Activated CD4-positive, alpha-beta memory T cell treated with anti-CD3 and anti-CD28 coated beads for 36 hours (primary cell): ENCODE data around the gene PPP1R15B. TPM values are rescaled to one million over a fixed set of nuclear protein-coding genes. Genes with fewer than 3 reads are reported as not detected.
A peak's percentile ranks its signal among the peaks of the same experiment; 100 is the strongest.

Experiments
- CTCF ChIA-PET: fragments of 350-600 bp; sonication (Branson Sonifier 250); formaldehyde crosslinking; loops from one replicate; lab custom pipeline; 2021; ENCODE audit warnings: antibody characterized with exemption, inconsistent platforms; lab: Charles Lee
- POLR2A ChIA-PET: fragments of 350-600 bp; sonication (Branson Sonifier 250); formaldehyde crosslinking; loops from one replicate; lab custom pipeline; 2021; ENCODE audit warnings: antibody characterized with exemption; lab: Charles Lee
- DNase-seq: peaks from one replicate; pipeline ENCODE4 v3.0.0-alpha.2; 2020
- H3K27ac Mint-ChIP-seq: one replicate; pipeline ENCODE4 v1.8.0; 2021; ENCODE audit warnings: mixed read lengths
- H3K27me3 Mint-ChIP-seq: one replicate; pipeline ENCODE4 v1.8.0; 2021; ENCODE audit warnings: mixed read lengths
- H3K36me3 Mint-ChIP-seq: one replicate; pipeline ENCODE4 v1.8.0; 2021; ENCODE audit warnings: mixed read lengths
- H3K4me1 Mint-ChIP-seq: one replicate; pipeline ENCODE4 v1.8.0; 2021; ENCODE audit warnings: low read depth, mixed read lengths
- H3K4me3 Mint-ChIP-seq: one replicate; pipeline ENCODE4 v1.8.0; 2021; ENCODE audit warnings: mild to moderate bottlenecking, mixed read lengths
- H3K9me3 Mint-ChIP-seq: one replicate; pipeline ENCODE4 v1.8.0; 2021; ENCODE audit warnings: mixed read lengths
- intact Hi-C: fragments of 100-400 bp; cut with micrococcal nuclease; formaldehyde crosslinking; loops from one replicate; pipeline ENCODE4 v1.15.1; 2023
- total RNA-seq, 2 experiments: library from RNA; stranded (reverse); gene quantifications; one replicate each; pipeline ENCODE4 v1.2.3, GENCODE V29; 2021

The PPP1R15B gene
- total RNA-seq, 2 experiments from 2014 or later = 54.9 to 57.1 TPM

GRCh38 chr1:204443260-204443619 lies 31.6 kb upstream of the PPP1R15B start:
- ChIA-PET POLR2A (interaction anchor here (1.2 to 1.9 kb wide), 3 partner anchors 26 to 73 kb away, joined by 3 to 16 read pairs (median 4); partner anchors contain the start of genes MDM4 and PIK3C2B), CTCF (interaction anchor here (0.6 to 33.4 kb wide), 12 partner anchors 9 to 364 kb away, joined by 3 to 1224 read pairs (median 4); partner anchors contain the start of genes MDM4 and PIK3C2B)
- H3K4me1 Mint-ChIP-seq = peaks cover 61% of the 10 kb centered on the region
- no peak overlapping the region for H3K4me3 Mint-ChIP-seq
- no peaks in the 10 kb centered on the region for H3K27me3 Mint-ChIP-seq
- DNase-seq = no peak
- intact Hi-C loops = no loop called here
- peaks cover 68% of the 10 kb centered on the region for H3K36me3 Mint-ChIP-seq
- no peaks in the 10 kb centered on the region for H3K9me3 Mint-ChIP-seq
- peak overlapping the region; percentile 91 for H3K27ac Mint-ChIP-seq

DNA sequence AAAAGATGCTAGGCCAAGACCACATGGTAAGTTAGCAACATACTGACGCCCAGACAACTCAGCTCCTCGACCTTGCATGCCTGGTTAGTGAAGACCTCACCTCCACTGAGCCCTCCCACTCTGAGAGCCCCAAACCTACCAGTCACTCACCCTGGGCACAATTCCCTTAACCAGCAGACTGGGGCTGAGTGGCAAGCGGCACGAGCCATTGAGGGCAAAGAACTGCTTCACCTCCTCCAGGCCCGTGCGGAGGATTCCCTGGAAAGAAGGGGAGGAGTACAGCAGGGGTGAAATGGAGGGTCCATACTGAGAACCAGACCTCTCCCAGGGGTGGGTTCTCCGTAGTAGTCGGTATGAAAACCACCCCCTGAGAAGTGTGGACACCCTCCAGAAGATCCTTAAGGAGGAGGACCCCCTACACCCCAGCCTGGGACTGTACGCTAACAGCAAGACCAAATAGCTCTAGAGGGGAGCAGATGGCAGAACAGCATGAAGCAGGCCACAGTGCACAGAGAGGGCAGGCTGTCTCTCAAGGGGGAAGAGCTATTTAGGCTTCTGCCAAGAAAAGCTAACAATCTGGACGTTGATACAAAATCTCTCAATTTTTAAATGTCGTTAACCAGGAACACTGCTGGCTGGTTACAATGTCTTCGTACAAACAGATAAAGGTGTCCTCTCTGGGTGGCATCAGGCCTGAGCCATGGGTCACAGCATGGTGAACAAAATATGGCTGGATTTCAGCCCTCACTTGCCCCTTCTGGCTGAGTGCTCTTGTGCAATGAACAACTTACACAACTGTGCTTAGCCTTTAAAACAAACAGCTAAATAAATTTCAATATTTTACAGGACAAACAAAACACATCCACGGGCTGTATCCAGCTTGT lies 31.0 kb upstream of the PPP1R15B start:
- Mint-ChIP-seq H3K4me1 (peaks cover 65% of the 10 kb centered on the region), H3K27me3 (no peaks in the 10 kb centered on the region), H3K9me3 (no peaks in the 10 kb centered on the region), H3K27ac (peak overlapping the region; percentile 91), H3K36me3 (peaks cover 70% of the 10 kb centered on the region), H3K4me3 (no peak overlapping the region)
- ChIA-PET POLR2A (interaction anchor here (1.6 to 1.9 kb wide), 2 partner anchors 51 to 74 kb away, joined by 4 to 16 read pairs; partner anchors contain the start of genes MDM4 and PIK3C2B), CTCF (interaction anchor here (0.7 to 33.4 kb wide), 6 partner anchors 10 to 321 kb away, joined by 3 to 1224 read pairs (median 5); partner anchors contain the start of gene PIK3C2B)
- intact Hi-C loops = no loop called here
- no peak for DNase-seq

DNA sequence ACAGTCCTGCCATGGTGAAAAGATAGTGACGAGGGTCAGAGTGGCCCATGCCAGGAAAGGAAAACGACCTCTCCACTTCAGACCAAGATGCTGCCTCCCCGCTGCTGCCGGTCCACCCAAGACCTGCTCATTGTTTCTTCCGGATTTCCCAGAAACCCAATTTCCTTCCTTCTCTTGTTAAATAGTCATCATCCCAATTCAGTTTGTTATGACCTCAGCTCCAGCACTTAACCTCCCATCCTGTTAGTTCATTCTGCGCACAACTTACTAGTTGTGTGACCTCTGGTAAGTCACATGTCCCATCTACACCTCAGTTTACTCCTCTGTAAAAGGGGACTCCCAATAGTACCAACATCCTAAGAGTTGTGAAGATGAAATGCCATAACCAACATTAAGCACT lies 29.9 kb upstream of the PPP1R15B start:
- intact Hi-C loops = no loop called here
- ChIA-PET CTCF (interaction anchor here (12.5 to 33.4 kb wide), 2 partner anchors 10 to 59 kb away, joined by 194 to 1224 read pairs; partner anchors contain the start of gene PIK3C2B), POLR2A (no interaction called here)
- no peaks in the 10 kb centered on the region for H3K9me3 Mint-ChIP-seq
- no peaks in the 10 kb centered on the region for H3K27me3 Mint-ChIP-seq
- H3K27ac Mint-ChIP-seq = peak overlapping the region; percentile 11
- peaks cover 59% of the 10 kb centered on the region for H3K4me1 Mint-ChIP-seq
- no peak overlapping the region for H3K4me3 Mint-ChIP-seq
- H3K36me3 Mint-ChIP-seq = peaks cover 64% of the 10 kb centered on the region
- DNase-seq = no peak

- Mint-ChIP-seq H3K27ac (no peak overlapping the region), H3K9me3 (no peaks in the 10 kb centered on the region), H3K36me3 (peaks cover 59% of the 10 kb centered on the region), H3K27me3 (no peaks in the 10 kb centered on the region), H3K4me3 (no peak overlapping the region), H3K4me1 (peaks cover 53% of the 10 kb centered on the region)
- POLR2A ChIA-PET = no interaction called here
- intact Hi-C loops = no loop called here
- DNase-seq = no peak
- CTCF ChIA-PET = interaction anchor here (1.2 to 33.4 kb wide), 5 partner anchors 7 to 367 kb away, joined by 3 to 1224 read pairs (median 21); partner anchors contain the start of gene PIK3C2B
Observed at GRCh38 chr1:204439621-204440375, 28.2 kb upstream of the PPP1R15B start.

- DNase-seq = peak; percentile 66
- Mint-ChIP-seq H3K36me3 (peaks cover 54% of the 10 kb centered on the region), H3K27me3 (no peaks in the 10 kb centered on the region), H3K9me3 (no peaks in the 10 kb centered on the region), H3K4me3 (no peak overlapping the region), H3K27ac (peak overlapping the region; percentile 82), H3K4me1 (peaks cover 41% of the 10 kb centered on the region)
- CTCF ChIA-PET = interaction anchor here (1.2 to 33.4 kb wide), 6 partner anchors 9 to 368 kb away, joined by 3 to 1224 read pairs (median 12); partner anchors contain the start of gene PIK3C2B
- POLR2A ChIA-PET = interaction anchor here (1.0 kb wide), 1 partner anchor 57 kb away, joined by 3 read pairs; no protein-coding TSS in a partner anchor
- intact Hi-C loops = no loop called here
Observed at GRCh38 chr1:204438628-204439027, 27.0 kb upstream of the PPP1R15B start.

DNA sequence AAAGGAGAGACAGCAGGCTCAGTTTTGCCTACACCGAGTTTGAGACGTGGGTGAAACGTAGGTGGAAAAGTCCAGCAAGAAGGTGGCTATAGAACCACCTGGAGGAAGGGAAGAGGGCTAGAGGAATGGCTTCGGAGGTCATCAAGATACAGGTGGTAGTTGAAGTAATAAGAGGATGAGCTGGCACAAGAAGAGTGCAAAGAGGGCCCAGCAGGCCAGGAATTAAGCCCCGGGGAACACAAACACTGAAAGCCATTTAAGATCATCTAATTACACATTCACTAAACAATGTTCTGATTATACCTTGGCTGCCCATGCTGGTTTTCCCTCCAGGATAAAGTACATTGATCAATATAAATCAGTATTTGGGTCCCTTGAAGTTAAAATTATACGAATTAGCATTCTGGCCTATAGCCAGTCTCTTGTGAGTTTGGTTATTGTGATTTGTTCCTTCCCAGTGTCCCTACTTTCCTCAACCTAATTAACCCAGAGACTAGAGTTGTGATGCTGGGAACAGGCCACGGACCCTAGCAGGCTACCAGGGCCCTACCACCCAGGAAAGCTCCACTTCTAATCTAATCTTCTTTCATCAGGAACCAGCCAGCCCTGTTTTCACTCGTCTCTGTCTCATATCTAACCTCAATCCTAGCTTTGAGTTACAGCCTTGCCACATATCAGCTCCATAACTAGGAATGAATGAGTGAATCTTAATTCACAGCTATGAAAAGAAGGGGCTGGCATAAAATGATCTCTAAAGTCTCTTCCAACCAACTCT lies 26.4 kb upstream of the PPP1R15B start:
- no peaks in the 10 kb centered on the region for H3K27me3 Mint-ChIP-seq
- peaks cover 36% of the 10 kb centered on the region for H3K4me1 Mint-ChIP-seq
- intact Hi-C loops = no loop called here
- peak overlapping the region; percentile 82 for H3K27ac Mint-ChIP-seq
- H3K36me3 Mint-ChIP-seq = peaks cover 47% of the 10 kb centered on the region
- DNase-seq = no peak
- CTCF ChIA-PET = interaction anchor here (1.2 to 33.4 kb wide), 5 partner anchors 8 to 63 kb away, joined by 3 to 1224 read pairs (median 20); partner anchors contain the start of gene PIK3C2B
- H3K4me3 Mint-ChIP-seq = no peak overlapping the region
- POLR2A ChIA-PET = interaction anchor here (1.0 kb wide), 1 partner anchor 57 kb away, joined by 3 read pairs; no protein-coding TSS in a partner anchor
- no peaks in the 10 kb centered on the region for H3K9me3 Mint-ChIP-seq

GRCh38 chr1:204435872-204436271 lies 24.3 kb upstream of the PPP1R15B start:
- Mint-ChIP-seq H3K4me3 (no peak overlapping the region), H3K4me1 (peaks cover 29% of the 10 kb centered on the region), H3K27me3 (no peaks in the 10 kb centered on the region), H3K9me3 (no peaks in the 10 kb centered on the region), H3K27ac (peak overlapping the region; percentile 24), H3K36me3 (peaks cover 46% of the 10 kb centered on the region)
- POLR2A ChIA-PET = no interaction called here
- DNase-seq = no peak
- intact Hi-C loops = no loop called here
- CTCF ChIA-PET = interaction anchor here (0.5 to 33.4 kb wide), 5 partner anchors 10 to 1363 kb away, joined by 3 to 1224 read pairs (median 4); partner anchors contain the start of gene PIK3C2B

- ChIA-PET CTCF (interaction anchor here (1.2 to 33.4 kb wide), 3 partner anchors 10 to 65 kb away, joined by 4 to 1224 read pairs (median 194); partner anchors contain the start of gene PIK3C2B), POLR2A (no interaction called here)
- no peak for DNase-seq
- Mint-ChIP-seq H3K4me3 (no peak overlapping the region), H3K9me3 (no peaks in the 10 kb centered on the region), H3K4me1 (peaks cover 29% of the 10 kb centered on the region), H3K36me3 (peaks cover 45% of the 10 kb centered on the region), H3K27me3 (no peaks in the 10 kb centered on the region), H3K27ac (peak overlapping the region; percentile 24)
- intact Hi-C loops = no loop called here
Observed at GRCh38 chr1:204435381-204435831, 23.8 kb upstream of the PPP1R15B start.

- H3K4me3 Mint-ChIP-seq = no peak overlapping the region
- H3K27ac Mint-ChIP-seq = no peak overlapping the region
- ChIA-PET CTCF (interaction anchor here (1.0 to 33.4 kb wide), 6 partner anchors 11 to 66 kb away, joined by 3 to 1224 read pairs (median 4); partner anchors contain the start of gene PIK3C2B), POLR2A (no interaction called here)
- no peak for DNase-seq
- no peaks in the 10 kb centered on the region for H3K9me3 Mint-ChIP-seq
- no peaks in the 10 kb centered on the region for H3K27me3 Mint-ChIP-seq
- peaks cover 45% of the 10 kb centered on the region for H3K36me3 Mint-ChIP-seq
- peaks cover 26% of the 10 kb centered on the region for H3K4me1 Mint-ChIP-seq
- intact Hi-C loops = no loop called here
Observed at GRCh38 chr1:204434116-204434755, 22.6 kb upstream of the PPP1R15B start.

DNA sequence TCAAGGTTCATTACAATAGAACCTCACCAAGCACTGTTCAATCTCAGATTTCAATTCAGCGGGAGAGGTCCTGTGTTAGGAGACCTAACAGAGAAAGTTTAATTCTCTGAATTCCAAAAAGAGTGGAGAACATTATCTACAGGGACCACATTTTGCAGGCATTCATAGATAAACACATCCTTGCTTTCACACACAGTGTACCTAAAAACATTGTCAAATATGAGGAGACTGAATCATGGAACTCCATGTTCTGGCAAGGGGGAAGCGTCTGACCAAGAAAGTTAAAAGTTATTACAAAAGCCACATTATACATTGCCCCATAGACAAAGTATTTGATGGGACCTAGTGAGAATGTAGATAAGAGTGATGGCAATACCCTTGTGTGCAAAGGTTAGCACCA lies 21.1 kb upstream of the PPP1R15B start:
- no peak for DNase-seq
- no peaks in the 10 kb centered on the region for H3K27me3 Mint-ChIP-seq
- H3K4me3 Mint-ChIP-seq = no peak overlapping the region
- intact Hi-C loops = no loop called here
- peaks cover 12% of the 10 kb centered on the region for H3K4me1 Mint-ChIP-seq
- POLR2A ChIA-PET = no interaction called here
- CTCF ChIA-PET = interaction anchor here (1.1 to 33.4 kb wide), 8 partner anchors 13 to 286 kb away, joined by 3 to 1224 read pairs (median 20); partner anchors contain the start of gene PIK3C2B
- H3K36me3 Mint-ChIP-seq = peaks cover 48% of the 10 kb centered on the region
- H3K27ac Mint-ChIP-seq = no peak overlapping the region
- no peaks in the 10 kb centered on the region for H3K9me3 Mint-ChIP-seq
